Renal pelvis (tissue), 4 donors: ENCODE data around the gene MERTK. TPM values are rescaled to one million over a fixed set of nuclear protein-coding genes. Genes with fewer than 3 reads are reported as not detected.
"Not testable (repeated sequence)": the region's sequence is repeated elsewhere in the genome, so short reads cannot be mapped to it uniquely, and the experiment has no call there.

Experiments used
- DNase-seq: peaks from one replicate; pipeline ENCODE4 v3.0.0-alpha.2; 2013
- polyA plus RNA-seq, 3 donors: library from polyadenylated mRNA; unstranded; fragments of 120-200 nt; gene quantifications; one replicate each; pipeline ENCODE4 v1.2.1, GENCODE V29; 2013; ENCODE audit not compliant: insufficient read length in 3 of 3

Gene MERTK
- polyA plus RNA-seq, 3 donors: 18.3 to 24.4 (median 19.9) TPM

DNA sequence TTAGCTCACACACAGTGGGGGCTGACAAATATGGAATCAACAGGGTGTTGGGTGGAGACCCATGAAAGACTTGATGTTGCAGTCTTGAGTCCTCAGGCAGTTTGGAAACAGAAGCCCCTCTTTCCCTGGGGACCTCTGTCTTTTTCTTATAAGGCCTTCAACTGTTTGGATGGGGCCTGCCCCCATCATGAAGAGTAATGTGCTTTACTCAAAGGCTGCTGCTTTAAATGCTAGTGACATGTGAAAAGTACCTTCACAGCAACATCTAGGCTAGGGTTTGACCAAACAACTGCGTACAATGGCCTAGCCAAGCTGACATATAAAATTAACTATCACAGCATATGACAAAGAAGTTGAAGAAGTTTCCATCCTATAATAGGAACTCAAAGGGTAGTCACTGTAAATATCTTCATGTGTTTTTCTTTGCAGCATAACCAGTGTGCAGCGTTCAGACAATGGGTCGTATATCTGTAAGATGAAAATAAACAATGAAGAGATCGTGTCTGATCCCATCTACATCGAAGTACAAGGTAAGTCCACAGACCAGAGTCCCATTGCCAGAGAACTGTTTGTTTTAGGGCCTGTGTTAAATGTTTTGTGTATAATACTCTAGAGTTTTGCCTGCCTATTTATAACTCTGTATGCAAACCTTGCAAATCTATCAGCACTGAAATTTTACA, 46.3 kb downstream of the MERTK start:
- DNase-seq: no peak

DNA sequence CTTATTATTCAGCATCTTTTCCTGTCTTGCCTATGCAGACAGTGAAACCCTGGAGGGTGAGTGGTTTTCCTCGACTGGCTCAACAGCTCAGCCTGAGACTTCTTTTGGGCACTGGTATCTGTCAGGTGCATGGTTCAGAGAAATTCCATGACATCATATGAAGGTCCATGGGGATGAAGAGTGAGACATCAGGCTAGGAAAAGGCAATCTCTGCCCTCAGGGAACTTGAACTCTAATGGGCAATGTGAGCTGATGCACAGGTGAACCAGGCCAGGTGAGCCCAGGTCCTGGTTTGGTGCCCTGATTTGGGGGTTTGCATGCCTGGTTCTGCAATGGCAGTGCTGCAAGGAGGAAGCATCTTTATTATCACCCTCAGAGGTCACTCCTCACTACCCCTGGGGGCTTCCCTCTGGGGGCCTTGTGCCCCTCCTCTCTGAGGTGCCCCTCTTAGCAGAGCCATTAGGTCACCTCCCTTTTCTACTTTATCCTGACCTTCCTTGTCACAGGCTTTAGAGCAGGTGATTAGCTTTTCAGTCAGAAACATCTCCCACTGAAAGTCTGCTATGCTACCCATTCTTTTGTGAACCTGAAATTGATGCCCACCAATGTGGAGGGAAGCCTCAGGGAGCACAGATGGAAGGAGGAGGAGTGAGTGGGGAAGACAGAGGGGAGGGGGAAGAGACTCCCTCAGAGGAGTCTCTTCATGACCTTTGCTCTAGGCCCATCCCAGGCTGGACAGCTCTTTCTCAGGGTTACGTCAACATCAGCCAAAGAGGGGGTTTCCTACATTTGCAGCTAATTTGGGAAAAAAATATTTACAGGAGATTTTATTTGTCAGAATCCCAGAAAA, 47.3 kb downstream of the MERTK start:
- no peak for DNase-seq

DNA sequence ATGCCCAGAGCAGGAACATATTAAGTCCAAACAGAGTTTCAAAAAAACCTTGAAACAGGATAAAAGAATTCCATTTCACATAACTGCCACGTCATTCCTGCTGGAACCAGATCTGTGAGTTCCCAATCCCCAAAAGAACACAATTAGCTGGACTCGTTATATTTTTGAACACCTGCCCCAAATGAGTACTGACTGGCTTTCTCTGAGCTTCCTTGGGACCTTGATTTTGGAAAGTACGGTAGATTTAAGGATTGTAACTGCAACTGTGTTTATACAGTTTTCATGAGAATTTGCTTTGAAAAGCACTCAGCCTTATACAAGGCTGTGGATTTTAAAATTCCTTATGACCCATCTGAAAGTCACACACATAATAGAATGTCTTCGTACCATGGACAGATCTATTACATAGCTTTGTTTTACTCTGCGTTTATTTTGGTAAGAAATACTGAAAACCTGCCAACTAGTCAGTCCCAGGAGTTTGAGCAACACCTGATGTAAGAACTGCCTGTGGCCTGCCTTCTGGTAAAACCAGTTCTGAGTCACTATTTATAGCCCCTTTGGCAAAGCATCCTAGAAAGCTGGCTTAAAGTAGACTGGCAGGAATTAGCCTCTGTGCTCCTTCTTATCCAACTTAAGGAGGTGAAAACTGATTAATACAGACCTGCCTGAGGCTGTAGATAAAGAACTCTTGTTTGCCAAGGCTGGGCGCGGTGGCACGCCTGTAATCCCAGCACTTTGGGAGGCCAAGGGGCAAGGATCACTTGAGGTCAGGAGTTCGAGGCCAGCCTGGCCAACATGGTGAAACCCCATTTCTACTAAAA, 48.1 kb downstream of the MERTK start:
- DNase-seq: peak; percentile 38

DNA sequence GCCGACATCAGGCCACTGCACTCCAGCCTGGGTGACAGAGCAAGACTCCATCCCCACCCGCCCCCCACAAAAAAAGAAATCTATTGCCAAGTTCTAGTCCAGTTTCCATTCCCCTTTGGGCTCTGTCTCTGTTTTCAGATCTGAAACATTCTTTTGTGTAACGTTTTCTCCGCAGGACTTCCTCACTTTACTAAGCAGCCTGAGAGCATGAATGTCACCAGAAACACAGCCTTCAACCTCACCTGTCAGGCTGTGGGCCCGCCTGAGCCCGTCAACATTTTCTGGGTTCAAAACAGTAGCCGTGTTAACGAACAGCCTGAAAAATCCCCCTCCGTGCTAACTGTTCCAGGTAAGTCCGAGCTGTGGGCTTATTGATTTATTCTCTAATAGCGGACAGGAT, 48.8 kb downstream of the MERTK start:
- no peak for DNase-seq

DNA sequence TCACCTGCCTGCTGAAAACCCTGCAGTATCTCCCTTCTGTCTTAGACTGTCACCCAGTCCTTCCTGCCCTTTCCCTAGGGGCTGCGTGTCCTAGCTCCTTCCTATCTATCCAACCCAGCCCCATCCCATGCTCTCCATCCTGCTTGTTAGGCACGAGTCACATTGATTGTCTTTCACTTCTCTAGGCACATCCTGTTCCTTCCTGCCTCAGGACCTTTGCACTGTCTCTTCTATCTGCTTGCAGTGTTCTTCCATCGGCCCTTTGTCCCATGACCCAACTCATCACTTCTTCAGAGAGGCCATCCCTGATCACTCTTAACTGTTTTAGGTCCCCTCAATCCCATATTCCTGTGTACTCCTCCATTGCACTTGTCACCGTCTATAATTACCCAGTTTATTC, 50.4 kb downstream of the MERTK start:
- no peak for DNase-seq

DNA sequence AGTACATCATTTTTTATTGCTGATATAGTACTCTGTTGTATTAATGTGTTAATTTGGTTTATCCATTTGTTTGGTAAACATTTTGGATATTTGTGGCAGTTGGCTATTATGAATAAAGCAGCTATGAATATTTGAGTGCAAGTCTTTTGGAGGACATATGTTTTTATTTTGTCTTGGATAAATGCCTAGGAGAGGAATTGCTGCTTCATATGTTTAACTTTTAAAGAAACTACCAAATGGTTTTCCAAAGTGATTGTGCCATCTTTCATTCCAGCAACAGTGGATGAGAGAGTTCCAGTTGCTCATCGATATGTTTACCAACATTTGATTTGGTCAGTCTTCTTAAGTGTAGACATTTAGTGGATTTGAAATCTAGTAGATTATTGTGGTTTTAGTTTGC, 51.8 kb downstream of the MERTK start:
- DNase-seq: no peak

DNA sequence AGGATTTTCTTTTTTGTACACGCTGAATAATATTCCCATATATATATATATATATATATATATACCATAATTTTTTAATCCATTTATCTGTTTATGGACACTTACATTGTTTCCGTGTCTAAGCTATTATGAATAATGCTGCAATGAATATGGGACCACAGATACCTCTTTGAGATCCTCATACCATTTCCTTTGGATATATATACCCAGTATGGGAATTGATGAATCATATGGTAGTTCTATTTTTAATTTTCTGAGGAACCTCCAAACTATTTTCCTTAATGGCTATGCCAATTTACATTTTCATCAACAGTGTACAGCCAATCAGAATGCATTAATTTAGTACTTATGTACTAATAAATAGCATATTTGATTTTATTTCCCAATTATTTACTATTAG, 53.1 kb downstream of the MERTK start:
- no peak for DNase-seq

DNA sequence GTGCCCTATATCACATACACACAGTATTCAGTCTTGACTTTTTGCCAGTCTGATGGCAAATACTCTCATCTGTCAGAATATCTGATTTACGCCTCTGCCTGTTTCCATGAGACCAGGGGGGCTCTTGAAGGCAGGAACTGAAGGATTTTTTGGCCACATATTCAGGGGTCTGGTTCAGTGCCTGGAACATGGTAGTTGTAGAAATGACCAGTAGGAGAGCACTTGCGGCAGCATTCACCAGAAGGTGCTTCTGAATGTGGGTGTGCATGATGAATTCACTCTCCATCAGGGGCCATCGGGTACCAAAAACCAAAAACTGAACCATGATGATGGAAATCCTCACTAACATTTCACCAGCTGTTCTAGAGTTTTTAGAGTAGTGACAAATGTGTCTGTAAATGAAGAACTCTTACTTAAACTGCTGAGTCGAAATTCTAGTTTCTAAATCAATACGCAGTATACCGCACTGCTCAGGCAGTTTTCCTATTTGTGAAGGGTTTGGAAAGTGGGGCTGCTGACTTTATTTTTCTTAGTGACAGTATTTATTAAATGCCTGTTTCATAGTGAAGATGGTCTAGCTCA, 54.6 kb downstream of the MERTK start:
- DNase-seq: no peak

DNA sequence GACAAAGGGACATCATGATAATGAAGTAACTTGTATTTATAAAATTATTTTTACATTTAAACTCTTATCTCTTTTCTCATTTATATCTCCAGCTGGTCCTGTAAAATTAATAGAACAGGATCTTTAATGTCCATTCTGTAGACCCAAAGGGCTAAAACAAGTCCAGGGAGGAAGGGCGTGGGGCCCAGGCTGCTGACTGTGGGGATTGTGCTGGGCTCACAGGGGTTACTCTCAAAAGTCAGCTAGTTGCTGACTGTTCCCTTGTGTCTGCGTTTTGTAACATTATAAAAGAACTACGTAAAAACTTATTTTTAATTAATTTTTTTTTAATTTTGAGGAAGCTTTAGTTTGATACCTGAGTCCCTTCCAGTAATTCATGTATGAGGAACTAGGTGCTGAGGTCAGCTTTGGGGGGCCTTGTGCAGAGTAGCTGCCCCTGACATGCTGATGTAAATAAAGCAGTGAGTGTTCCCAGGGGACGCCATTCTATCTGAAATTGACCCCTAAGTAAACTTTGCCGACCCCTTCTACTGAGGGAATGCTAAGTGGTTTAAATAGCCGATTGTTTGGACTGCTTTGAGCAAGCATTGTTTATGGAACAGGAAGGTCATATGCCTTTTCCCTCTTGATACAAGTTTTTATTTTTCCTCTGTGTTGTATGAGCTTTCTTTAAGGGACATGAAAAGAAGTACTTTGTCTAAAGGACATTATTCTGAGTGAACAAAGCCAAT, 56.4 kb downstream of the MERTK start:
- peak; percentile 14 for DNase-seq

DNA sequence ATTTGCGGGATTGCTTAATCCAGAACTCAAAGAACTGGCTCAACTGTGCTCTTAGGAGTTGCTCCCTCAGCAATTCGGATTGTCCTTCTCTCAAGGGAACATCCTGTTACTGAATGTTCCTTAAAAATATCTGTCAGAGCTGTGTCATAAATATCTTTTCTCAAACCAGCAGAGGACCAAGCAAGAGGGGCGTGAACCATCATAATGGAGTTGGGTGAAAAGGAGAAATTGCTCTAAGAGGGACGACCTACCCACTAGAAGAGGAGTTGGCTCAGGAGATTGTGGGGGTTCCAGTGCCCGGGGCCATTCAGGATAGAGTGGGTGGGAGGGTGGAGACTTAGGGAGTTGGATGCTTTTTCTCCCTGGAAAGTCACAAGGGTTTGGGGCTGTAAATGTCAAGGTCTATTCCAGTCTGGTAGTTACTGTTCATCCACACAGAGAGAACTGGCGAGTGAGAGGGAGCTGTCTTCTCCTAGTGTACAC, 59.5 kb downstream of the MERTK start:
- no peak for DNase-seq

DNA sequence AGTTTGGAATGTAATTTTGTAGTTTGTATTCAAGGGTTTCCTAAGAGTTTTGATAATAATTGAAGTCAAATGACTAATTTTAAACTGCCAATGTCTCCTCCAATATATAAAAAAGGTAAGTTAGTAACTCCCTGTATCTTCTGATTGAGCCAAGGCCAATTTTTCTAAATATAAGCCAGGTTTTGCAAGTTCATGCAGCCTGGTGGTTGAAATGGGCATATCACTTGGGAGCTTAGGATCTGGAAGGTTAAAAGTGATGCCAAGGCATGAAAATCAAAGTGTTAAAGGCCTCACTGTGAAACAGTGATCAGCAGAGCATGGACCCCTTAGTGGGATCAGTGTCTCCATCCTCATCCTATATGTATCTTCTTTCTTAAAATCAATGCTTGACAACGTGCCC, 60.5 kb downstream of the MERTK start:
- DNase-seq: no peak

DNA sequence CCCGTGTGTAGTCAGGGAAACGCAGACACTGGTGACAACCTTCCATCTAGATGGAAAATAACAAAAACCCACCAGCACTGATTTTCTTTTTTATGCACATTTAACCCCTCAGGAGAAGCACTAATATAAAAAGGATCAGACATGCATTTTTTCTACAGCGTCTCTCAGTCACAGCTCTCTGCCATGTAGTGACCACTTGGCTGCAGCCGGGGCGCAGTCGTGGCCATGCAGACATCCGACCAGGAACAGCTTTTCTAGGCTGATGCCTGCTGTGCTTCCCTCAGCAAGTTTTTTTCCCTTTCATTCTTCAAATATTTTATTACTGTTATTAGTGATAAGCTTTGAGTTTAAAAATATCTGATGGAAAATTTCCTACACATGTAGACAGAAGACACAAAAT, 63.3 kb downstream of the MERTK start:
- no peak for DNase-seq

DNA sequence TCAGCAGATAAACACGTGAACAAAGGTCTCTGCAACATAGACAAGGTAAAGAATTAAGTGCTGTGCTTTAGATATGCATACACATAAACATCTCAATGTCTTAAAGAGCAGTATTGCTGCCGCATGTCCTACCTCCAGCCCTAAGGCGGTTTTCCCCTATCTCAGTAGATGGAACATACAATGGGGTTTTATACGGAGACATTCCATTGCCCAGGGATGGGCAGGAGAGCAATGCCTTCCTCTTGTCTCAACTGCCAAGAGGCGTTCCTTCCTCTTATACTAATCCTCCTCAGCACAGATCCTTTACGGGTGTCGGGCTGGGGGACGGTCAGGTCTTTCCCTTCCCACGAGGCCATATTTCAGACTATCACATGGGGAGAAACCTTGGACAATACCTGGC, 64.7 kb downstream of the MERTK start:
- DNase-seq: not testable (repeated sequence)

DNA sequence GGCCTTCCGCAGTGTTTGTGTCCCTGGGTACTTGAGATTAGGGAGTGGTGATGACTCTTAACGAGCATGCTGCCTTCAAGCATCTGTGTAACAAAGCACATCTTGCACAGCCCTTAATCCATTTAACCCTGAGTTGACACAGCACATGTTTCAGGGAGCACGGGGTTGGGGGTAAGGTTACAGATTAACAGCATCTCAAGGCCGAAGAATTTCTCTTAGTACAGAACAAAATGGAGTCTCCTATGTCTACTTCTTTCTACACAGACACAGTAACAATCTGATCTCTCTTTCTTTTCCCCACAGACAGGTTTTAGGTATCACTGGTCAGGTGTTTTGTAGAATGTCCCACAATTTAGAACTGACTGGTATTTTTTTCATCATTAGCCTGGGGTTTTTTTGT, 65.1 kb downstream of the MERTK start:
- DNase-seq: not testable (repeated sequence)

DNA sequence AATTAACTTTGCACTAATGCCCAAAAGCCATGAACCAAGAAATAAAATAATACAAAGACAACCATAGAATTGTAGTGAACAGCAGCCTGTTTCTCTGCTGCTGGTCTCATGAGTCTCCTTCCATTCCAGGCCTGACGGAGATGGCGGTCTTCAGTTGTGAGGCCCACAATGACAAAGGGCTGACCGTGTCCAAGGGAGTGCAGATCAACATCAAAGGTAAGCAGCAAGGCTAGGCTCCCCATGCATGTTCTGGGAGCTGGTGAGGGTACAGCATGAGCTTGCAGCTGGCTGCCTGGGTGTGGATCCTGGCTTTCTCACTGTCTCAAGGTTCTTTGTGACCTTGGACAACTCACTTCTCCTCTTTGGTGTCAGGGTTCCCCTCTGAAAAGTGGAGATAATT, 66.7 kb downstream of the MERTK start:
- DNase-seq: no peak

DNA sequence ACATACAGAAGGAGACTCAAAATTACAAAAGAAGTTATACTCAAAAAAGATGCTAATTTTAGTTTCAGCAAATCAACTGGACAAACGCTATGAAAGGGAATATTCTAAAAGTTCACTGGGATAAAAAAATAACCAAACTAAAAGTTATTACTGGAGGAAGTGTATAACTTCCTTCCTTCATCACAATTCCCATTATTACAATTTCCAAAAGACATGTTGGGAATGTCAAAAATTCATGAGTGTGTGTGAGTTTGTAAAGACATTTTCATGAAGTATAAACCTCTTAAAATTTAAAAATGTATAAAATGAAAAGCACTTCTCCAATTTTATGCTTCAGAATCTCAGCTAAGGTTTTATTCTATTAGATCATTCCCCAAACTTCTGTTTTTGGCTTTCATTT, 67.8 kb downstream of the MERTK start:
- no peak for DNase-seq

DNA sequence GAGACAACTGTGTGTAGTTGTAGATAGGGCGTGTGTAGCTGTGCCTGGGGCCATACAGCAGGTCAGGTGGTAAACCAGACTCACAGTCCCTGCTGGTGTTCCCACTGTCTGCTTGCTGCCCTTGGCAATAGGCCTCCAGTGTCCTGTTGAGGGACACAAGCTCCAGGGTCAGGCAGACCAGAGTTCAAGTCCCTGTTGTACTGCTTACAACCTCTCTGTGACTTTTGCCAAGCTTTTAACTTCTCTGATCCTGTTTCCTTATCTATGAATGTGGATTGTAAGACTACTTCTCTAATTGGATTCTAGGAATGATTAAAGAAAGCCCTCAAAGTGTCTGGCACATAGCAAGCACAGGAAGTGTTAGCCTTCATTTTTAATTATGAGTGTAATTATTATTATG, 68.6 kb downstream of the MERTK start:
- no peak for DNase-seq

DNA sequence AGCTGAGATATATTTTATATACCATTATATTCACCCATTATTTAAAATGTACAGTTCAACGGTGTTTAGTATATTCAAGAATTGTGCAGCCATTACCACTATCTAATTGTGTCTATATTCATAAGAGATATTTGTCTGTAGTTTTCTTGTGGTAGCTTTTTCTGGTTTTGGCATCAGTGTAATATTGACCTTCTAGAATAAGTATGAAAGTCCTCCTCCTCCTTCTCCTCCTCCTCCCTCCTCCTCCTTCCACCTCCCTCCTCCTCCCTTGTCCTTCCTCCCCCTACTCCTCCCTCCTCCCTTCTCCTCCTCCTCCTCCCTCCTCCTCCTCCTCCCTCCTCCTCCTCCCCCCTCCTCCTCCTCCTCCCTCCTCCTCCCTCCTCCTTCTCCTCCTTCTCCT, 72.0 kb downstream of the MERTK start:
- DNase-seq: no peak

DNA sequence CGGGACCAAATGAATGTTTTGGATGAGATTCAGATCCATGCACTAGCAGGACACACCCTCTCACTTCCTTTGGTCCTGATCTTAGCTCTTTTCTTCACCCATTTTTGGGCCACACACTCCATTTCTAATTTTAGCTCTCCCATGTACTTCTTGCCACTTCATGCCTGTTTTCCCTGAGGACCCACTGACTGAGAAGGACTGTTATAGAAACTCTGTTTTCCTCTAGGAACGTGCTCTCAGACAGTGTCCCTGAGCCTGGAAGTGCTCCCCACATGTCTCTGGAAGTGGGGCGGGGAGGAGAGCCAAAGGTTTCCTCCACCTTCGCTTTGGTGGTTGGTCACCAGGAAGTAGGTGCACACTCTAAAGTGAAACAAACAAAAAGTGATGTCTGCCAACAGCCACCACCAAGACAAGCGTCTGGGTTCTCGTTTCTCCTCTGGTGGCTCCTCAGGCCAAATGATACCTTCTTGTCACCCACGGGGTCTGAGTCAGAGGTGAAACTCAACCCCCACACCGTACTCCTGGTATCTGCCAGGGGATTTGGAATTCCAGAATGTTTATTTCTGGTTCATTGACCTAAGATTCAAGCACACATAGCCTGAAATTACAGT, 74.7 kb downstream of the MERTK start:
- DNase-seq: no peak

DNA sequence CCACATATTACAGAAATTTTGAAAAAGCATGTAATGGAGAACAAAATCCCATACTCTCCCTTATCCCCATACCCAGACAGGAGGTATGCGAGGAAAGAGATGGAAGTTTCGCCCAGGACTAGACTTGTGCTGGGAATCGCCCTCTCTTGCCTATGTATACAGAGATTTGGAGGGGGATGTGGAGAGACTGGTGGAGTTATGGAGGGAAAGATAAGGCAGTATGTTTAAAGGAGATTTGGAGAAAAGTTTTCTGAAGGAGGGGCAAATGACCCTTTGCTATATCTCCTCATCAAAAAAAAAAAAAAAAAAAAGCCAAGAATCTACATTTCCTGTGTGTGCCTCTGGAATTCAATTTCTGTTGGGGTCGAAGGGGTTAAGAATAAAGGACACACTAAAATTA, 75.3 kb downstream of the MERTK start:
- DNase-seq: no peak

DNA sequence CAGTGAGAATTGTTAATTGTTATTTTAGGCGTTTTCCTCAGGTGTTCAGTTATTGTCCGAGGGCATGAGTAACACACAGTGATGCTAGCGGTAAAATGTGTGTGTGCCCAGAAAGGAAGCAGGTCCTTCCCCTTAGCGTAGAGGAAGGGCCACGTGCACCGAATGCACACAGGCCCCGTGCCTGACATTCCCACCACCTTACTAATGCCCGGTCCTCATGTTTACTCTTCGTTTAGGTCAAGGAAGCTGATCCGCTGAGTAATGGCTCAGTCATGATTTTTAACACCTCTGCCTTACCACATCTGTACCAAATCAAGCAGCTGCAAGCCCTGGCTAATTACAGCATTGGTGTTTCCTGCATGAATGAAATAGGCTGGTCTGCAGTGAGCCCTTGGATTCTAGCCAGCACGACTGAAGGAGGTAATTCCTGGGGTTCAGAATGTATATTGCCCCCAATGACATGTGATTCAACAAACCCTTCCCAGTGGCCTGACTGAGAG, 76.7 kb downstream of the MERTK start:
- no peak for DNase-seq
